8988T (cell line): ENCODE data around the gene ARMC2.
"Not testable (repeated sequence)": the region's sequence is repeated elsewhere in the genome, so short reads cannot be mapped to it uniquely, and the experiment has no call there.

ENCODE experiments used
- DNase-seq: peaks from one replicate; pipeline ENCODE4 v3.0.0; 2011

Gene ARMC2

DNA sequence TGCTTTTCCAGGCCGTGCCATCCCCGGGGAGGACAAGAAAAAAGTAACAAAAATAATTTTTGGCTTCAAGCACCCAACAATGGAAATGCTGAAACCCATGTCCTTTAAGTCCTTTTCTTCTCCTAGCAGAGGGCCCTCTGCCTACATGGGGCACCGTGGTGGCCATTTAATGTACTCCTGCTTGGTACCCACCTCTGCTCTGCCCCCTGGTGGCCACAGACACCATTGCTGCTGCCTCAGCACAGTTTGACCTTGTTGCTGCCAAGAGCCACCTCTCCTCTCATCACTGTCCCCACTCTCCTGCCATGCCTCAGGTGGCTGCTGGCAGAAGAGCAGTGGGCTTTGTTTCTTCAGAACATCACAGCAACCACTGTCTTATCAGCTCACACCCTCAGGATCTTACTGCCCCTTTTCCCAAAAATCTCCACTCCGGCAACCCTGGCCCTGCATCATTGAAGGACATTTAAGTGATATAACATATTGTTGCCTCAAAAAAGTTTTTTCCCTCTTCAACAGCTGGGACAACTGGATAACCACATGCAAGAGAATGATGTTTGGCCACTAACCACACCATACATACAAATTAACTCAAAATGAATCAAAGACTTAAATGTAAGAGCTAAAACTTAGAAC, 12.9 kb upstream of the ARMC2 start:
- DNase-seq = peak; percentile 53

DNA sequence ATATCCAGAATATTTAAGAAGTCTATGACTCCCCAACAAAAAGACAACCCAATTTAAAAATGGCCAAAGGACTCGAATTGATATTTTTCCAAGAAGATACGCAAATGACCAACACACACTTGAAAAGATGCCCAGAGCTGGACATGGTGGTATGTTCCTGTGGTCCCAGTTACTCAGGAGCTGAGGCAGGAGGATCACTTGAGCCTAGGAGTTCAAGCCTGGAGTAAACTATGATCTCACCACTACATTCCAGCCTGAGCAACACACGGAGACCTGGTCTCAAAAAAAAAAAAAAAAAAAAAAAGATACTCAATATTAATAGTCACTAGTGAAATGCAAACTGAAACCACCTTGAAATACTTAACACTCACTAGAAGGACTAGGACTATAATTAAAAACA, 12.2 kb upstream of the ARMC2 start:
- no peak for DNase-seq

DNA sequence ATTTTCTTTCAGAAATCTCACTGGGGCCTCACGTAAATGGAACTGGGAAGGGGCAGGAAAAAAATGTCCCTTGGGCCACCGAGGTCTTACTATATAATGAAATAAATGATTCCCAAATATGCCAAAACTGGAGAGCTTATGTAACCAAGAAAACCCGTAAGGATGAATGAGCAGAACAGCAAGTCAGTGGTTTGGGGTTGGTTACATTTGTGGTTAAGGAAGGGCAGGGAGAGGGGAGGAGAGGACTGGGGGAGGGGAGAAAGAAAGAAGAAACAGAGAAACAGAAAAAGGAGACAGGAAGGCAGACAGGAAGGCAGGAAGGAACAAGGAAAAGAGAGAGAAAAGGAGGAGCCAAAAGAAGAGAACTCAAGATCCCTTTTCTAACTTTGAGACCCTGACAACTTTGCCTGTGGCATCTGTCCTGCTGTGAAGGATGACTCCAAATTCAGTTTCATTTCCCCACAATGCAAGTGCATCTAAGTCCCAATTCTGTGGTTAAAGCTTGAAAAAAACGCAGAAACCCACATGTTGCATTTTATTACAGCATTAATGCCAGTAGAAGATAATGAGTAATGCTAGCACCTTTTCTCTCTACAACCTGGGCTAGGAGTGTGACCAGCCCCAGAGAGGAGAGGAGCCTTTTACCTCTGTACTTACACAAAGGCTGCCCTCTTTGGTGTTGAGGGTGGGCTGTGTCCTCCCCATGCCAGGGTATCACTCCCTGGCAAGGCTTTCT, 10.8 kb upstream of the ARMC2 start:
- DNase-seq = no peak

DNA sequence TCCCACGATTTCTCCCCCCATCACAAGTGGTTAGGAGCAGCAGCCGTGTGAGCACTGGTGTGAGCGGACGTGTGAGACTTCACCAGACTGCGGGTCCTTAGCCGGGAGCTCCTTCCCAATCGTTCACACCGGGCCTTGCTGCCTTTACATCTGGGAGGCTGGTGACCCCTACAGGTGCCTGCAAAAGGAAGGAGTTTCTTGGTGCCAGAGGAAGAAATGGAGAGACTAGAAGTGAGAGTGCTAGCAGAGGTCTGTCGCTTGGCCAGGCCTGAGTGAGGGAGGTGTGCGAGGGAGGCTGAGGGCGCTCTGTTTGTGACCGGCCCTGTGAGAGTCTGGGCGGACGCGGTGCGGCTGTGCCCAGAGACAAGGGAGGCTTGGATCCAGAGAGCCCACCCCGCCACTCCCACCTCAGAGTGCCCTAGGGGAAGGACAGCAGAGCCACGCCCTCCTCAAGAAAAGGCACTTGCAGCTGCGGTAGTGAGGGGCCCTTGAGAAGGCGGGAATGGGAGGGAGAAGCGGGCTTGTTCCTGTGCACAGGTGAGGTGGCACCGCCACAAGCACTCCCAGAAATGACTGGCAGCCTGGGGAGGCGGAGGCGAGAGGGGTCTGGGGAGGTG, 10.0 kb upstream of the ARMC2 start:
- DNase-seq = no peak

DNA sequence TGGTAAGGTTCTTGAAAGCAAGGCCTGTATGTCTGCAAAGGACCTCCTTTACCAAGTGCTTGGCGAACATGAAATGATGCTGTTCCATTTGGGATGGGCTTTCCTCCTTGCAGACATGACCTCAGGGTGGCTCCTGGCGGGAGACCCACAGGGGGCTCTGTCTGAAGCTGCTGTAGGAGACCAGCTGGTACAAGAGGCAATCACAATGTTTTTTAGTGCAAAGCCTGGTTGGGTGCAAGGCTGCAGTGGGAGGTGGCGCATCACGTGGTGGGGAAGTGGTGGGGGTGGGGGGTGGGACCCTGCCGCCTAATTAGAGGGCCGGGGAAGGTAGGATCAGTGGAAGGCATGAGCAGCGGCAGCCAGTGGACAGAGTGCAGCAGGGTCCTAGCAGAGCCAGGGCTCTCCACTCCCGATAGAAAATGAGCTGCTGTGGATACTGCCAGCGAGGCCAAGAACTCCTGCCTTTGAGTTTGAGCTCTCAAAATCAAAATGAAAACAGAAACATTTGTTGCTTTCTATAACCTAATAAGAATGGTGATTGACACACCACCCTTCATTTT, 9.1 kb upstream of the ARMC2 start:
- no peak for DNase-seq

DNA sequence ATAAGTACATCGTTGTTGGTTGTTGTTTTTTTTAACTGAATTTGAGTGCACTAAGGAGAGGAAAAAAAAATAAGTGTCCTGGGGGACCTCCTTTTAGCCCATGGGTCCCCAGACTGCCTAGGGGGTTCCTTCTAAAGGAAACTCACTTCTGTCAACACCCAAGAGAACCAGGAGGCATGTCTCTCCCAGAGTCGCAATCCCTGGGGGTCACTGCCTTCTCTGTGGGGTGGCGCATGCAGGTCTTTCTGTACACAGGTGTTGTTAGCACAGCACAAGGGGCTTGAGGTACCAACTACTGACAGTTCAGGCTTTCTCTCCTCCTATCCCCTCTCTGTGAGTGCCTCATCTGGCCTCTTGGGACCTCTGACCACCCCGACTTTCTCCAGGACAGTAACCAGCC, 7.3 kb upstream of the ARMC2 start:
- no peak for DNase-seq

DNA sequence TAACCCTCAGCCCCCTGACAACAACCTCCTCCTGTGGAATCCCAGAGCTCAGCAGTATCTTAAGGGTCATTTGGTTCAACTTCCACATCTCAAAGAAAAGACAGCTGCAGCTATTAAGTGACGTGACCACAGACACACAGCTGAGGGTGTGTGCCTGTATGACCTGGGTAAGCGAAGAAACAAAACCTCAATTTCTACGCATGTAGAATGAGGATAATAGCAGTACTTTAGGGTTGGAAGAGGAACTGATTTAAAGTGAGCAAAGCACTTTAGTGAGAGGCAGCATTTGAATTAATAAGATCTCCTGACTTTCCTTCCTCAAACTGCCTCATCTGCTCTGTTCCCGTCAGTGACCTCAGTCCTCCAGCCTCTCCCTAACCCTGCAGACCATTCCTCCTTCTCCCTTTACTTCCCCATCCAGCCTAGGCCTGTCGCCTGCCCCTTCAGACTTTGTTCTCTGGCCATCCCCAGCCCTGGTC, 6.8 kb upstream of the ARMC2 start:
- DNase-seq = no peak

DNA sequence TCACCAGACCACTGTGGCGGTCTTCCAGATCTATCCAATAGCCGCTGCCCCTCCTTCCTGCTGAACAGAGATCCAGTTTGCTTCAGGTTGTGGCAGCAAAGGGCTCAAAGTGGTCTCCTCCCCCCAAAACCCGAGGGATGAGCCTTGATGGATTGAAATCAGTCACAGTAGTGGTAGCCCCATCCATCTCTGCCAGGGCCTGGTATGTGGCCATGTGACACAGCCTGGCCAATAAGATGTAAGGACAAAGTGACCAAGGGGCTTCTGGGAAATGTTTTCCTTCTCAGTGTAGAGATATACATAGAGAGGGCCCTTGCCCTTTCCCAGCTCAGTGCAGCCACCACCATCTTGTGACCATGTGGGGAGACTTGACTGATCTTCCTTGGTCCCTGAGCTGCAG, 4.1 kb upstream of the ARMC2 start:
- no peak for DNase-seq

DNA sequence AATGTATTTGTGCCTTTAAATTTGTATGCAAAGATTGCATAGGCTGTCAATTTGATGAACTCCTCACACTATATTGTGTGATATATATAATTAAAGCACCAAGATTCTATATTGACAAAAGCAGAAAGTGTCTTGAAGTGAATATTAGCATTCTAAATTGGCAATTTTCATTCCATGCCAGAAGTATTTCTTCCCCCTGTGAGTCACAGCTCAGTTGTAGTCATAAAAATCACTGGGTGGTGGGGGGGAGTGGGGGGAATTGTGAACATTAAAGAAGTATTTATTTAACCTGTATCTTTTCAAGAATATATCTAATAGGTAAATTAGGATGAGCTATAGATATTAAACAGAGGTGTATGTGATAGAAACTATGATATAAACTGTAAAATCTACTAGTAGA, 3.1 kb upstream of the ARMC2 start:
- no peak for DNase-seq

DNA sequence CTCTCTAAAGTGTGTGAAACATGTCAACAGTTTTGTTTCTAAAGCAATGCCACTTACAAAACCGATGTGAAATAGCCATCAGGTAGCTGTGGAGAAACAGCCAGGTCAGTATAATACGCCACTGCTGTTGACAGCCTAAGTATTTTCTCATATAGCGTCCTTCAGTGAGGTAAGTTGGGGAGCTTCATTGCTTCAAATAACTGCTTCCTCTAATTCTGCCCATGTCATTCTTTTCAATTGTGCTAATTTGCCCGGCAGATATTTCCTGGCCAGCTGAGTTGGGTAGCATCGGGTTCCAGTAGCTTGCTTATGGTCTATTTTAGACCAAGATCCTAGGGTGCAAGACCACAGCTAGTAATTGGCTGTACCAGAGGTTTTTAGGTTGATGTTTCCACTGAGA, 2.1 kb upstream of the ARMC2 start:
- no peak for DNase-seq

DNA sequence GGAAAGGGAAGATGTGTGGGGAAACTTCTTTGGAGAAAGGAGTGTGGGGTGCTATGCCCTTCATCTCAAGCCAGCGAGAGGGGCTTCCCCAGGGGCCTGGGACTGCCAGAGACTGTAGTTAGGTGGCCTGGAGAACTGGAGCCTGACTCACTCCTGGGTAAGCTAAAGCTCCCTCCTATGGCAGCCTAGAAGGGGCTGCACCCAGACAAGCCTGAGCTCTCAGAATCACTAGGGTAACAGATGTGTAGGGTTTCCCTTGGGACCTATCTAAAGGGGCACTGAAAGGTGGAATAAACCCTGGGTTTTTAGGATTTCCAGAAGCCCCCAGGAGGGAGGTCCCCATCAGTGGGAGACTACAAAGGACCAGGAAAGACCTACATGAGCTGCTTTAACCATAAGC, 1.6 kb upstream of the ARMC2 start:
- no peak for DNase-seq

DNA sequence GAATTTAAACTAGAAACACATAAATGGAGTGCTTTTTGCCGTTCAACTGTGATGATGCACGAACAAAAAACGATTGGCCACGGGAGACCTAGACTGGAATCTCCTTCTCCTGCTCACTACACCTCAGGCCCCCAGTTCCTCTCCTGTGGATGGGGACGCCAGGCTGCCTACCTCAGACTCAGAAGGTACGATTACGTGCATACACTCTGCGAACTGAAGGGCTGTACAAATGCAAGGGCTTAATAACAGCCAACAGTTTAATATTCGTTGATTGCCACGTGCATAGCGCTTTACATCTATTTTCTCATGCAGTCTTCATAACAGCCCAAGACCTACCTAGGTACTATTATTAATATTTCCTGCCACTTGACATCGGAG, 495 bp upstream of the ARMC2 start:
- DNase-seq = no peak

DNA sequence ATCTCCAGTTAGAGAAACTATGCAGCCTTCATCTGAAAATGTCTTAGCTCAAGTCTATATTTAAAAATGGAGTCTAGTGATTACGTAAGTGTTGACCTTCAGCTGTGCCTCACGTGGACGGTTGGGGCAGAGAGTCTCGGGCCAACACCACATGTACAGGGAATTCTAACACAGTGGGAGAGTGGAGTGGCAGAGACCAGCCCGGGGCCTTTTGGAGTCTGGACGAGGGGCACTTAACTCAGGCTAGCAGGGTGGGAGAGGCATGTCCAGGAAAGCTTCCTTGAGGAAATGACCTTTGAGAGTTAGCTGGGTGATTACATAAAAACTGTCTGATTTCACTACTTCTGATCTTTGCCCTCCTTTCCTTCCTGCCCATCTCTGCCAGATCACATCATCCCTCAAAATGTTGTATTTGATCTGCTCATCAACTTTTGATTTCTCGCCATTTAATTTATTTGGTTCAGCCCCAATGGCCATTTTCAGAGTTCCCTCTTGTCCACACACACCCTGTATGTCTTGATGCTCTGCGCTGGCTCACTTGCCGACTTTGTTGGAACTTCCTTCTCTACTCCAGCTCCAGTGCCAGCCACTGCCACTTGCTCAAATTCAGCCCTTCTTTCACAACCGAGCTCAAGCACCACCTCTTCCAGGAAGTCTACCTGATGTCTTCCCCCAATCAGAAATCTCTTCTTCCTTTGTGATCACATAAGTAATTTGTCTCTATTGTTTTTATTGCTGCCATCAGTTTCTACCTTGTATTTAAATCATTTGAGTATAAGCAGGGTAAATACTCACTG, 2.6 kb downstream of the ARMC2 start:
- DNase-seq = no peak

DNA sequence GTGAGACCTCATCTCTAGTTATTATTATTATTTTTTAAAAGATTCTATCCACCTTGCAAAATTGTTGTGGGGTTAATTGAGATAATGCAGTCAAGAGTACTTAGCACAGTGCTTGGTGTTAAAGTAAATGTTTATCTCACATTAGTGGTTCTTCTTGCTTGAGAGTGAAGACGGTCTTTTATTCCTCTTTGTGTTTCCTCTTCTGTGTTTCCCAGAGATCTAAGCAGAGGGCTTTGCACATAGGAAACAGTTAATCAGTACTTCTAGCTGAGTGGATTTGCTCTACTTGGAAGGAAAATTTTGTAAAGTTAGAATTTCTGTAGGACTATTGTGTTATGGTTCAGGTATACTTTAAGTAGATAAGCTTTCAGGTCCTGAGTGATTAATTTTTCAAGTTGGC, 3.5 kb downstream of the ARMC2 start:
- DNase-seq = no peak

DNA sequence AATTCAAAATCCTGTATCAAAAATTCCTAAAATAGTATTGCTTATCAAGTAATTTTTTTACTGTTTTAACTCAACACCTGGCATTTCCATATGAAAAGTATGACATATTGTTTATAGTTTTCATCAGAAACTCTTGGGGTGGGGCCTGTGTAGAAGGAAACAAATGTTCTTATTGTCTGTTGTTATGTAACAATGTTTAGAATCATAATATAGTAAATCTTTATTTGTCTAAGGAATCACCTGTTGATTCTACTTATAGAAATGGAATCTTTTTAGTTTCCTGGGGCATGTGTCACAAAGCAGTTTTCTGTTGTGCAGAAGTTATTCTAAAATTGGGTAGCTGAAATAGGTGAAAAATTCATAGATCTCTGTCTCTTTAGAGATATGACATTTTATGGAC, 4.9 kb downstream of the ARMC2 start:
- no peak for DNase-seq

DNA sequence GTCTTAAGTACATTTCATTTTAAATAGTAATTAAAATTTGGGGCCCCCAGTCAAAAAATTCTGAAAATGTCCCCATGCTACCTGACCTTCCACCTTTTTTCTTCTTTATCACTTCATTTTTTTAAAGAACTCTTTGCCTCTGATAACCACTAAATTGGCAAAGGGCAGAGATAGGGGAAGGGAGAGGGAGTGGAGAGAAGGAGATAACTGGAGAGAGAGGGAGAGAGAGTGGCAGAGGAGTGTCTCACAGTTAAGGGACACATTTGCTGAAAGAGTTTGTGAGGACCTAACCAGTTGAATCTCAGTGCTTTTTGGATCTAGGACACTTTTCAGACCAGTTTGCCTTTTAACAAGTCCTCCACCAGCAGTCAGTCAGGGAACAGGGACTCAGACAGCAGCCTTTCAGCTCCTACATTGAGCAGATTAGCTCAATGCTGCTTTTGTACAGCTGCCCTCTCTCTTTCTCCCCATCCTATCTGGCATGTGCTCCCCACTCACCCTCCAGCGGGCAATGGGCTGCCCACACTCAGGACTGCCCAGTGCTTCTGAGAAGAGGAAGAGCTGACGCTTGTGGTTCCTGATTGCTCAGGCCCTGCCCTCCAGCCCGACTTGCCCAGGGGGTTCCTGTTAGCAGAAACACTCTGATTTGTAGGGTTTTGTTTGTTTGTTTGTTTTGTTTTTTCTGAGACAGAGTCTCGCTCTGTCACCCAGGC, 14.4 kb downstream of the ARMC2 start:
- no peak for DNase-seq

DNA sequence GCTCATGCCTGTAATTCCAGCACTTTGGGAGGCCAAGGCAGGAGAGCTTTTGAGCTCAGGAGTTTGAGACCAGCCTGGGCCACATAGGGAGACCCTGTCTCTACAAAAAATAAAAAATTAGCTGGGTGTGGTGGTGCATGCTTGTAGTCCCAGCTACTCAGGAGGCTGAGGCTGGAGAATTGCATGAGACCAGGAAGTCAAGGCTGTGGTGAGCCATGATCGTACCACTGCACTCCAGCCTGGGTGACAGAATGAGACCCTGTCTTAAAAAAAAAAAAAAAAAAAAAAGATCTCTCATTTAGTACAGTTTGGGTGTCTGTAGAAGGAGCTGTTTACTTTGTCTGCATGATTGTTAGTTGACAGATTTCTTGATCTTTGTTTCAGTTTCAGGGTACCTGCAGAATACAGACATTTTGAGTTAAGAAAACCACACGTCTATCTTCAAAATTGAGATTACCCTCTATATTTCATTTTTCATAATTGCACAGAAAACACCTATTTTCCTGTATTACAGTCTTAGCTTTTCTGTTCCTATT, 17.6 kb downstream of the ARMC2 start:
- DNase-seq = not testable (repeated sequence)

DNA sequence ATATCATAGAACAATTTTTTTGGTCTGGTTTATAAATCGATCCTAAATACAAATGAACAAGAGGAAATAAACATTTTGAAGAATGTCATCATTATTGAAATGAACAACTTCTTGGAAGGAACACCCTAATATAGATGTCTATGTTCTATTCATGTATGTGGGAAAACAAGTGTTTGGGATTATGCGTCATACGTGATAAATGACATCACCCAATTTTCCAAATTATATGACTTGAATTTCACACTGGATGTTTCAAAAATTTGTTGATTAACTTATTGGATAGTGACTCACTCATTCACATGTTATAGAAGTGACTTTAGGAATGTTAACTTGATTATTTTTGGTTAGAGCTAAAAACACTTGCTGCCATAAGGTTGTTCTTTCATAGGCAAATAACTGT, 18.6 kb downstream of the ARMC2 start:
- DNase-seq = no peak

DNA sequence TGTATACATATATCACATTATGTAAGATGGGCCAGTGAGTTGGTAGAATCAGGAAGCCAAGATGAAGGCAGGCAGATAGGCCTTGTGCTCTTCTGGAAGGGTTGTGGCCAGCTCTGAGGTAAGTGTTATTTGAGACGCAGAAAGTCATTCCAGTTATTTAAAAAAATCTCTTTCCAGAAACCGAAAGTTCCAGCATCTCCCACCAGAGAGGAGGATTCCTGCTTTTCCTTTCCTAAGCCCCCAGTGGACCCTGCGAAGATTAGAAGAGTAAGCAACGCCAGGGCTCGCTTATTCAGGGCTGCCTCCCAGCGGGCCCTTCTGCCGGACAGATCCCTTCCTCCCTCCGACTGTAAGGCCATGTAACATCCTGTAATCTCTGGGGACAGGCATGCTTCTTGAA, 20.4 kb downstream of the ARMC2 start:
- DNase-seq = no peak

DNA sequence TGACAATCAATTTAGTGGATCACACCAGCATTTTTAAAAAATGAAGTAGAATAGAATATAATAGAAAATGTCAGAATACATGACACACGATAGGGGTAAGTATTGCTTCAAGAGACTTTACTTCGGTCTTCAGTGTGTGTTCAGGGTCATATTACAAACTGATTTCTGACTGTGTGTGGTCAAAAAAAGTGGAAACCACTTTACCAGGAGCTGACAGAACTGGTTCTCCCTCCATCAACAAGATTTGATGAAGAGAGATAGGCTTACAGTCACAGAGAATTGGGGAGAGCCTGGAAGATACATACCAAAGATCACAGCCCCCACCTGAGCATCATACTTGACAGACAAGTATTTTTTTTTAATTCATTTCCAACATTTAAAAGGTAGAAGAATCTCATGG, 21.7 kb downstream of the ARMC2 start:
- DNase-seq = no peak

DNA sequence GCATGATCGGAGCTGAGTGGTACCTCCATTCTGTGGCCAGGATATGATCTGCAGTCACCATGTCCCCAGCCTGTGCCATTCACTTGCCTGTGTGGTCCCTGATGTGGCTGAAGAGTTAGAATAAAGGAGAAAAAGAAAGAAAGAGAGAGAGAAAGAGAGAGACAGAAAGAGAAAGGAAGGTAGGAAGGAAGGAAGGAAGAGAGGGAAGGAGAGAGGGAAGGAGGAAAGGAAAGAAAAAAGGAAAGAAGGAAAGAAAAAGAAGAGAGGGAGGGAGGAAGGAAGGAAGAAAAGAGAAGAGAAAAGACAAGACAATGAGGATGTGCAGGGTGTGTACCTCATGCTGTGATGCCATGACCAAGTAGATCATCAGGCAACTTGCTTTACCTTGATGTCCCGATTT, 22.1 kb downstream of the ARMC2 start:
- DNase-seq = no peak

DNA sequence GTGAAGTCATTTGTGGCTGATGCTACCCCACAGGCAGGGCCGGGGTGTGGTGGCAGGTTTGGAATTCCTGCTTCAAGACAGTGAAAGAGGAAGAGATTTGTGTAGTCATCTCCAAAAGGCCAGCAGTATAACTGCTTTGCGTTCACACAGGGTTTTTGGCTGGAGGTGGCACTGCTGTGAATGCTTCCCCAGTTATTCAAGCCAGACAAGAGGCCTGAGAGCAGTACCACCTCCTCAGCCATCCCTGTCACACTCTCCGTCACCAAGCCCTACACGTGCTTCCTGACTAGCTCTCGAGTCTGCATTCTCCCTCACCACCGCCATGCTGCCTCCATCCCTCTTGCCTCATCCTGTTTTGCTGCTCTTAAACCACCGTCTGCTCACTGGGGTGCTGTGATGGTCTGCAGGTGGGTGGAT, 23.9 kb downstream of the ARMC2 start:
- DNase-seq = no peak
